Measurements from ENCODE around the gene EFNA5.

GRCh38 chr5:107634981-107635848 lies 35.5 kb downstream of the EFNA5 start:
- no peak for TF ChIP-seq CTCF (IDR thresholded peaks at IDR 0.05)
- TF ChIP-seq POLR2AphosphoS5 (IDR thresholded peaks at IDR 0.05), result no peak
- no peak for TF ChIP-seq POLR2A (IDR thresholded peaks at IDR 0.05; ENCODE audit: low read depth)
- TF ChIP-seq EP300 (IDR thresholded peaks at IDR 0.05), result no peak
